ENCODE data around the gene SLC9A5. TPM values are rescaled to one million over a fixed set of nuclear protein-coding genes. Genes with fewer than 3 reads are reported as not detected.

The SLC9A5 gene
- total RNA-seq, 1 donor from 2014 or later, result 0.60 TPM

GRCh38 chr16:67240506-67240905 lies 8.3 kb upstream of the SLC9A5 start:
- DNase-seq (ENCODE audit: low read depth), result peak; percentile 20

GRCh38 chr16:67241008-67241900 lies 7.5 kb upstream of the SLC9A5 start:
- peak; percentile 85 for DNase-seq (ENCODE audit: low read depth)

DNA sequence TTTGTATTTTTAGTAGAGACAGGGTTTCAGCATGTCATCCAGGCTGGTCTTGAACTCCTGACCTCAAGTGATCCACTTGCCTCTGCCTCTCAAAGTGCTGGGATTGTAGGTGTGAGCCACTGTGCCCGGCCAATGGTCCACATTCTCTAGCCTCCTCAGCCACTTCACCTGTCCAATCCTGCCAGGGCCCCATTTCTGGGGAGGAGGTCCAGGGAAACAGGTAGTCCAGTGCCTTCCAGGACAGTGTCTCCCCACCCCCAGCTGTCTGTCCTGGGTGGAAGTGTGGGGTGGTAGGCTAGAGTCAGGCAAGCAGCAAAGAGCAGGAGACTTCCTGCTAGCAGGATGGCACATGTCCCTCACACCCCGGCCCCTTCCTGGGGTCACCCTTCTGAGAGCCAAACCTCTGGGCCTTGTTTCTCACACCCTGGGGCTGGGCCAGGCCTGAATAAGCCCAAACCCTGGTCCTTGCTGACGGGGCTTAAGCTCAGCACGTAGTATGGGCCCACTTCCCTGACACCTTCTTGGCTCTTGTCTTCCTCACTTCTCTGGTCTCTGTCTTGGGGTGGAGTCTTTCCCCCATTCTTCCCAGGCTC lies 6.5 kb upstream of the SLC9A5 start:
- no peak for DNase-seq (ENCODE audit: low read depth)

DNA sequence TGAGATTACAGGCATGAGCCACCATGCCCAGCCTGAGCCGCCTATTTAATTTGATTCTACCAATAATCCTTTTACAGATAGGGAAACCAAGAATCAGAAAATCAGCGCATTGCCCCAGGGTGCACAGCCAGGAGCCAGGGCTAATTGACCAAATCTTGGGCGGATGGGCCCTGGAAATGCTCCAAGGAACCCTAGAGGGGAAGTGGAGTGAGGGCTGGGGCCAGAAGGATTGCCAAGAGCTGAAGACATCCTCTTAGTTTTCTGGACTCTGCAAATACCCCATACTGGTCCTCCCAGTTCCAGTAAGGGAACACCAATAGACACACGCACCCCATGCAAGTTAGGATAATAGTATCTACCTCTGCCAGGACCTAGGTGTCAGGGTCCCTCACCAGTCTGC lies 5.3 kb upstream of the SLC9A5 start:
- no peak for DNase-seq (ENCODE audit: low read depth)

GRCh38 chr16:67244387-67245185 lies 4.2 kb upstream of the SLC9A5 start:
- peak; percentile 69 for DNase-seq (ENCODE audit: low read depth)

DNA sequence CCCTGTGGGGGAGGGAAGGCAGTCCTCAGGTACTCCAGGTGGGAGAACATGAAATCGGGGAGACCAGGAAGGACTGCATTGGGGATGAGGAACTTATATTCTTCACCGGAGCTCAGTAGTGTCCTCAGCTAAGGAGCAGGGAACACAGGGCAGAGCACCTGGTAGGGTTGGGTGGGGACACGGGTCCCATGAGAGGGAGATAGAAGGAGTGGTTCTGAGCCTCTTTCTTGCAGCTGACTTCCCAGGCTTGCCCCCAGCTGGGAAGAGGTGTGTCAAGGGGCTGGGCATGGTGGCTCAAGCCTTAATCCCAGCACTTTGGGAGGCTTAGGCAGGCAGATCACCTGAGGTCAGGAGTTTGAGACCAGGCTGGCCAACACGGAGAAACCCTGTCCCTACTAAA lies 3.6 kb upstream of the SLC9A5 start:
- no peak for DNase-seq (ENCODE audit: low read depth)

DNA sequence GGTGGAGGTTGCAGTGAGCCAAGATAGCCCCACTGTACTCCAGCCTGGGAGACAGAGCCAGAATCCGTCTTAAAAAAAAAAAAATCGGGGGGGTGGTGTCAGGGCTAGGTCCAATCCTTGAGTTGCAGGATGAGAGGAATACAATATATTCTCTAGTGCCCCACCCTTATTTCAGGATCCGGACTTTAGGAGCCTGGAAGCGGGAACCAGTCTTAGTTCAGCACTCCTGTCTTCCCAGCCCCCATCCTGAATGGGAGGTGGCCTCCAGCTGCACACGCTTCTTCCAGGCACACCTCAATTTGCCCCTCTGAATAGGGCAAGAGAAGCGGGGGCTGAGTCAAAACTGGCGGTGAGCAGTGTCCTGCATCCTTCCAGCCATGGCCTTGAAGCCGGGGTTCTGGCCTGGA lies 3.1 kb upstream of the SLC9A5 start:
- DNase-seq (ENCODE audit: low read depth), result no peak

DNA sequence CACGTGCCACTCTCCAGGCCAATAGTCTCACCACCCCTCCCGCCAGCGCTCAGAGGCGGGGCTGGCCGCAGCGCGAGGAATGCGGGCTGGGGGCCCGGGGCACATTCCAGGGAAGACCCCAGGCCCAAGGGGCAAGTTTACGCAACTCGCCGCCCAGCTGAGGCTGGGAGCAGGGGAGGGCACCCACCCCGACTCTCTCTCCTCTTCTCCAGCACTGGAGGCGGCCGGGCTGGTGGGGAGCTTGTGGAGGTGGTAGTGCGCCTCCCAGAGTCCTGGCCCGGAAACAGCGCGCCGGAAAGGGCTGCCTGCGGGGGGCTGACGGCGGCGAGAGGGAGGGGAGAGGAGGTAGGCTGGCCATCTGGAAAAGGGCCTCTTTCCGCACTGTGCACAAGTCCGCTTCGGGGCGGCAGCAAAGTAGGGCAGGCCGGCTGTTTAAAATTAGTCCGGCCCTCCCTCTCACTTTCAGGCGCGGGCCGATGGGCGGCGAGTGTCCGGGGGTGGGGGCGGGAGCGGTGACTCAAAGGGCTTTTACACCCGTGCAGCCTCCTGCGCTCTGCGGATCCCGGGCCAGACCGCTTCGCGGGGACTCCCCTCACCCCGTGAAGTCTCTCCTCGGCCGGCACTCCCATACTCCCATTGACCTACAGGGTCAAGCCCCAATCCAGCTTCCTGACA lies 2.6 kb upstream of the SLC9A5 start:
- DNase-seq (ENCODE audit: low read depth), result peak; percentile 71

GRCh38 chr16:67246756-67247191 lies 2.0 kb upstream of the SLC9A5 start:
- peak; percentile 36 for DNase-seq (ENCODE audit: low read depth)

DNA sequence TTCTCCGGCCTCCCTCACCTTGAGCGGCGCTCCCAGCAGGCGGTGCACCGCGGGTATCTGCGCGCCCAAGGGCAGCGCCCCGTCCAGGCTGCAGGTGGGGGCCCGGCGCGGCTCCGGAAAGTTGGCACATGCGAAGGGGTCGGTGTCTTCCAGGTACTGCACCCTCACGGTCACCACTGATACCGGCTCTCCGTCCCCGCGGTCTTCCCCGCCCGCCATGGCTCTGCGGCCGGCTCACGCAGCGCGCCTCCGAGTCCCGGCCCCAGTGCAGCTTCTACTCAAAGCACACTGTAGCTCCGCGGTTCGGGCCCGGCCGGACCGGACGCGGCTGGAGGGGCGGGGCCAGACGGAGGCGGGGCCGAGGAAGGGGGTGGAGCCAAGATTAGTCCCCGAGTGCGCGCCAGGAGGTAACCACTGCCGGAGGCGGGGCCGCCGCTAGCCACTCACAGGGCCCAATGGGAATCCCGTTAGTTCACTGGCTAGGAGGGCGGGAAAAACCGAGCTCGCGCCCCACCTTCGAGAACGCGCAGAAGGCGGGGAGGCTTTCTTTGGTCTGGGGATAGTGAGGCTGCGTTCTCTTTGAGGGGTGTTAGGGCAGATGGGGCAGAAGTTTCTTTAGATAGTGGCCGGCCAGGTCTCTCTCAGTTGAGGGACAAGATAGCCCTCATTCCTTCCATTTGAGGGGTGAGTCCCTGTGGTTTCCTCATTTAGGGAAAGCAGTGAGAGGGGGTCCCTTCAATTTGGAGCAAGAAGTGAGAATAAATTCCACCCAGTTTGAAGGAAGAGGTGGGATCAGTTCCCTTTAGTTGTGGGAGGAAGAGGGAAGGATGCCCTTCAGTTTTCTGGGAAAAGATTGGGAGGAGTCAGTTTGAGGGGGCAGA lies 1.3 kb upstream of the SLC9A5 start, which contains the start of gene FHOD1:
FHOD1 (minus strand) TSS at position 290 of the 881 bp plus-strand sequence; CDS start at position 219, 71 bp downstream.
- DNase-seq (ENCODE audit: low read depth), result peak; percentile 81

DNA sequence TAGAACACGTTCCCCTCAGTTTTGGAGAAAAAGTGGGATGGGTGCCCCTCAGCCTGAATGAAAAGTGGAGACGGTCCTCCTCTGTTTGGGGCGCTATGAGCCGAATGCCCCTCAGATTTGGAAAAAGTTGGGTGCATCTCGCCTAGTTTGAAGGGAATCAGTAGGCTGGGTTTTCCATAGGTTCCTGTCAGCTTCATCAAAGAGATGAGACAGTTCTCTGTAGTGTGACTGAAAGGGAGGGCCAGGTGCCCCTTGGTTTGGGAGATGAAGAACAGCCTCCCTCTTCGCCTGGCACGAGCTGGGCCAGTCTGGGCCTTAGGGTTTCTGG lies 742 bp upstream of the SLC9A5 start:
- DNase-seq (ENCODE audit: low read depth), result no peak

GRCh38 chr16:67249178-67250044 lies 632 bp downstream of the SLC9A5 start:
- DNase-seq (ENCODE audit: low read depth), result no peak

DNA sequence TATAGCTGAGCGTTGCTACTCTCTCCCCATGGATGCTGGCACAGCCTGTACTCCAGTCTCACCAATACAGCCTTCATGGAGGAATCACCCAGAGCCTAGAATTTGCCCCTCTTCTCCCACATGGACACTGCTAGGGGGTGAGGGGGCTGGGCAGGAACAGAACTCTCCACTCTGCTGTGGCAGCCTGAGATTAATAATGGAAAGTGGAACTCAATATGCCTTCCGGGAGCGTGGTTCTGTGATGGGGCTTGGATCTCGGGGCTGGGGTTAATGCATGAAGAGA lies 1.2 kb downstream of the SLC9A5 start:
- no peak for DNase-seq (ENCODE audit: low read depth)

DNA sequence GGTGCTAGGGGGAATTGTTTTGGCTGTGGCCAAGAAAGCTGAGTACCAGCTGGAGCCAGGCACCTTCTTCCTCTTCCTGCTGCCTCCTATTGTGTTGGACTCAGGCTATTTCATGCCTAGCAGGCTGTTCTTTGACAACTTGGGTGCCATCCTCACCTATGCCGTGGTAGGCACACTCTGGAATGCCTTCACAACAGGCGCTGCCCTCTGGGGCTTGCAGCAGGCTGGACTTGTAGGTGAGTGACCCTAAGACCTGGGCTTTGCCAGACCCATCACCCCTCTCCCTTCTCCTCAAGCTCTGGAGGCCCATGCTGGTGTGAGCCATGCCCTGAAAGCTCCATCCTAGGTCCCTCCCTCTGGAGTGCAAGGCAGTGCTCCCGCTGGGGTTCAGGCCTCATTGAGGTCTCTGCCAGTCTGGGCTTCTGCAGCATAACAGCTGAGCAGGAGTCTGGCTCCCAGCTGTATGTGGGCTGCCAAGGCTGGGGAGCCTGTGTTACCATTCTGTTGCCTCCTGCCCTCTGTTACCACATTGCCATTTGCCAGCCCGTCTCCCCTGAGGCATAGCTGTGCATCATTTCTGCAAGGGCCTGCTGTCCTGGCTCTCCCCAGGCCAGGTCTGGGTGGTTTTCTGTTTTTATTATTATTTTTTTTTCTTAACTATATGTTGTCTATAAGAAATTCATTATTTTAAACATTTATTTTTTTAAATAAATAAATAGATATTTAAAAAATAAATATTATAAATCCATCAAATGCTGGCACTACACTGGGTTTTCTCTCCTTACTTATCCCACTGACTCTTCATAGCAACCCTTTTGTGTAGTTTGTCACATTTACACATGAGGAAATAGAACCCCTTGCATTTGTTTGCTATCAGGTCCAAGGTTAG lies 4.1 kb downstream of the SLC9A5 start:
- DNase-seq (ENCODE audit: low read depth), result no peak

DNA sequence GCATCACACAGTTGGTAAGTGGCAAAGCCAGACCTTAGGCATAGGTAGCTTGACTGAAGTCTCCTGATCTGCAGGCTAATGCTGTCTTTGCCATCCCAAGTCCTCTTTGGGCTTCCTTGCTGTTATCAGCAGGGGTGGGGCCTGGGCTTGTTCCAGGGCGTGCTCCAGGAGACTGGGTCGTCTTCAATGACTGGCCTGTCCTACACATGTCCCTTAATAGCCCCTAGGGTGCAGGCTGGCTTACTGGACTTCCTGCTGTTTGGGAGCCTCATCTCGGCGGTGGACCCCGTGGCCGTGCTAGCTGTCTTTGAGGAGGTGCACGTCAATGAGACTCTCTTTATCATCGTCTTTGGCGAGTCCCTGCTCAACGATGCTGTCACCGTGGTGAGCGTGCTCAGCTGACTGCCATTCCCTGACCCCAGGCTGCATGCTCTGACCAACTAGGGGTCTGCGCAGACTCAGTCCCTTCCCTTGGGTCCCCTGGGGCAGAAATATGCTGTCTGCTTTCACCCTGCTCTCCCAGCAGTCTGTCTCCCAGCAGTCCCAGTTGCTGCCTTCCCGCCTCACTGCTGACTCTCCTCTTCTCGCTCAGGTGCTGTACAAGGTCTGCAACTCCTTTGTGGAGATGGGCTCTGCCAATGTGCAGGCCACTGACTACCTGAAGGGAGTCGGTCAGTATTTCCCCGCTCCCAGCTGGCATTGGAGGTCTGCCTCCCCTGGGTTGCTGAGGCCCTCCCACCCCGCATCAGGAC lies 6.2 kb downstream of the SLC9A5 start:
- no peak for DNase-seq (ENCODE audit: low read depth)

- no peak for DNase-seq (ENCODE audit: low read depth)
These were observed 6.9 kb downstream of the SLC9A5 start for GRCh38 chr16:67255553-67256221.

DNA sequence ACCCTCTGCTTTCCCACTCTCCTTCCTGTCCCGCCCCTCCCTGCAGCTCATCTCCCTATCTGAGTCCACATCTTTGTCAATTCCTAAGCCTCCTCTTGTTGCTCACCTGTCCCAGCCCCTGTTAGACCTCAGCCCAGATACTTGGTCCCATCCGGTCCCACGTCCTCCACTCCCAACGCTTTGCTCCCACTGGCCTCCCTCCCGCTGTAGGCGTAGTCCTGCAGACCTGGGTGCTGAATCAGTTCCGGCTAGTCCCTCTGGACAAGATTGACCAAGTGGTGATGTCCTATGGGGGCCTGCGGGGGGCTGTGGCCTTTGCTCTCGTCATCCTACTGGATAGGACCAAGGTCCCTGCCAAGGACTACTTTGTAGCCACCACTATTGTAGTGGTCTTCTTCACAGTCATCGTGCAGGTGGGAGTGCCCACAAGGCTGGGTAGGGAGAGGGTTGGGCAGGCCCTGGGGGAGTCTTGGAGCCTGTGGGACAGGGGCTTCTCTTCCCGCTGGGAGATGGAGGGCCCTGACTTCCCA lies 8.0 kb downstream of the SLC9A5 start:
- DNase-seq (ENCODE audit: low read depth), result no peak
